Colonic mucosa (tissue), 4 donors: ENCODE data around the gene RALGAPA2. TPM values are rescaled to one million over a fixed set of nuclear protein-coding genes. Genes with fewer than 3 reads are reported as not detected.

Experiments used
- DNase-seq: peaks from one replicate; pipeline ENCODE4 v3.0.0-alpha.2; 2020
- H3K27ac ChIP-seq: fragments of 200-600 bp; one replicate; pipeline ENCODE4 v1.8.0; 2021
- H3K27me3 ChIP-seq: fragments of 200-600 bp; one replicate; pipeline ENCODE4 v1.8.0; 2021
- H3K36me3 ChIP-seq: fragments of 200-600 bp; one replicate; pipeline ENCODE4 v1.8.0; 2021
- H3K4me1 ChIP-seq: fragments of 200-600 bp; one replicate; pipeline ENCODE4 v1.8.0; 2021; ENCODE audit warnings: mild to moderate bottlenecking
- H3K4me3 ChIP-seq: fragments of 200-600 bp; one replicate; pipeline ENCODE4 v1.8.0; 2021
- H3K9ac ChIP-seq, 2 donors: one replicate each; pipeline ENCODE4 v1.7.0; 2013; ENCODE audit warnings: control low read depth in 2 of 2, low read depth in 2 of 2, low read length in 2 of 2
- H3K9me3 ChIP-seq: fragments of 200-600 bp; one replicate; pipeline ENCODE4 v1.8.0; 2021
- intact Hi-C: fragments of 100-400 bp; cut with DNase I; formaldehyde crosslinking; loops from one replicate; pipeline ENCODE4 v1.14.1; 2022
- total RNA-seq, 2 donors: library from RNA; stranded (reverse); fragmentation: NEBNext Ultra II Directional in 1 of 2; extraction: Animal tissue kit (Norgen Biotek cat#: 25700) in 1 of 2; gene quantifications; one replicate each; pipeline ENCODE4 v1.2.1, GENCODE V29; 2021
- TF ChIP-seq, protein P1 (sequence below): fragments of 200-600 bp; IDR thresholded peaks from one replicate; pipeline ENCODE4 v1.8.0; 2022; ENCODE audit warnings: antibody characterized with exemption, mild to moderate bottlenecking
- donor health status: healthy.
- donor health status: DM: no; HTN: no; CAD: no.
- donor health status: DM: no; HTN: no; CAD: no.

The RALGAPA2 gene
- total RNA-seq, 2 donors from 2014 or later = 64.5 to 66.1 TPM

DNA sequence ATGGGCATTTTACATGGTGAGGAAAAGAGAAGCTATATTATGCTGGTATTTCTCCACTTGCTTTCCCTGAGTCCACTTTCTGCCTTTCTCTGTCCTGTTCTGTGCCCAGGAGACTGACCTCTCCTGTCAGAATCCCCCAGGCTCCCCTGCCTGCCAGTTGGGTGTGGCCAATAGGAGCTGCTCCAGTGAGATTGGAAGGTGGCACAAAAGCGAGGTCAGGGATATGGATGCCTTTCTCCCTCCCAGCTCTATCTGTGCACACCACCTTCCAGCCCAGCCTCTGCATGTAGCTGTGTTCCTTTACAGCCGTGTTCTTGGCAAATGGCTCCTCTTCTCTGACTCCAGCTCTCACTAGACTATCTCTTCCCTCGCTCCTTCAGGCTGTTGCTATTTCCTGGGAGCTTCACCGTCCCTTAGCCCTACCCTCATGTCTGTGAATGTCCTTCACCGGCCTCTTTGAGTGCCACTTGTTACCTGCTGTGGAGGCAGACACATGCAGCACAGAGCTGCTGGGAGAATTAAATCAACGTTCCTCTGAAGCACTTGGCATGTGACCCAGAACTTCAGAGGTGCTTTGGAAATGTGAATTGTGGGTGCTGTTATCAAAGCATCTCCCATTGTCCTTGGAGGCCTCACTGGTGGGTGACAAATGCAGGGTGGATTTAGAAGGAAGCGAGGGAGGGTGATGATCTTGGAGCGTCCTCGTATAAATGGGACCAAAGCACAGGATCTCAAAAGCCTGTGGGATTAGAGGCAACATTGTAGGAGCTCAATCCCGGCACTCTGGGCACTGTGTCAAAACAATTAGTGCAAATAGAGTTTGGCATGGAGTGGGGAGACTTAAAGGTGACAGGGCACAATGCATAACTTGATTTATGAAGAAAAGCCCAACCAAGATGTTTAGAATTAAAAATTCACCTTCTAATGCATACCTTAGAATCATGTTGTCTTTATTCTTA, 28.9 kb upstream of the RALGAPA2 start:
- Histone ChIP-seq H3K4me1 (peaks cover 14% of the 10 kb centered on the region), H3K9ac (no peak overlapping the region), H3K27me3 (no peaks in the 10 kb centered on the region), H3K9me3 (no peaks in the 10 kb centered on the region), H3K27ac (no peak overlapping the region), H3K4me3 (no peak overlapping the region), H3K36me3 (no peaks in the 10 kb centered on the region)
- DNase-seq = no peak
- intact Hi-C loops = no loop called here
- TF ChIP-seq, protein P1, sequence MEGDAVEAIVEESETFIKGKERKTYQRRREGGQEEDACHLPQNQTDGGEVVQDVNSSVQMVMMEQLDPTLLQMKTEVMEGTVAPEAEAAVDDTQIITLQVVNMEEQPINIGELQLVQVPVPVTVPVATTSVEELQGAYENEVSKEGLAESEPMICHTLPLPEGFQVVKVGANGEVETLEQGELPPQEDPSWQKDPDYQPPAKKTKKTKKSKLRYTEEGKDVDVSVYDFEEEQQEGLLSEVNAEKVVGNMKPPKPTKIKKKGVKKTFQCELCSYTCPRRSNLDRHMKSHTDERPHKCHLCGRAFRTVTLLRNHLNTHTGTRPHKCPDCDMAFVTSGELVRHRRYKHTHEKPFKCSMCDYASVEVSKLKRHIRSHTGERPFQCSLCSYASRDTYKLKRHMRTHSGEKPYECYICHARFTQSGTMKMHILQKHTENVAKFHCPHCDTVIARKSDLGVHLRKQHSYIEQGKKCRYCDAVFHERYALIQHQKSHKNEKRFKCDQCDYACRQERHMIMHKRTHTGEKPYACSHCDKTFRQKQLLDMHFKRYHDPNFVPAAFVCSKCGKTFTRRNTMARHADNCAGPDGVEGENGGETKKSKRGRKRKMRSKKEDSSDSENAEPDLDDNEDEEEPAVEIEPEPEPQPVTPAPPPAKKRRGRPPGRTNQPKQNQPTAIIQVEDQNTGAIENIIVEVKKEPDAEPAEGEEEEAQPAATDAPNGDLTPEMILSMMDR = no peak

DNA sequence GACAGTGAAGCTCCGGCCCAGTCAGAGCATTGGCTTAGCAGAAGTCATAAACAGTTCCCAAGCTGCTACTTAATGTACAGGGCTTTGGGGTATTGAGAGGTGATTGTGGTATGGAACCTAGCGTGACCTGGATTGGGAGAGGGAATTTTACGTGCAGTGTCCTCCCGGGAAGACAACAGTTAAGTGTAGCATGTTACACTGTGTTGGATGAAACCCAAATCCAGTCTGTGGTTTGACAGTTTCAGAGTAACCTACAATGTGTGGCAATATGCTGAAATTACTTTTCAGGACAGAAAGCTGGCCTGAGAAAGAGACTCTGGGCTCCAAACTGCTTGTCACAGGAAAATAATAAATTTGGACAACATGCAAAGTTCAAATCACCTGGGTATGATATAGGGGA, 28.1 kb upstream of the RALGAPA2 start:
- no peak overlapping the region for H3K9ac ChIP-seq
- H3K4me1 ChIP-seq = peaks cover 14% of the 10 kb centered on the region
- TF ChIP-seq, protein P1 = no peak

DNA sequence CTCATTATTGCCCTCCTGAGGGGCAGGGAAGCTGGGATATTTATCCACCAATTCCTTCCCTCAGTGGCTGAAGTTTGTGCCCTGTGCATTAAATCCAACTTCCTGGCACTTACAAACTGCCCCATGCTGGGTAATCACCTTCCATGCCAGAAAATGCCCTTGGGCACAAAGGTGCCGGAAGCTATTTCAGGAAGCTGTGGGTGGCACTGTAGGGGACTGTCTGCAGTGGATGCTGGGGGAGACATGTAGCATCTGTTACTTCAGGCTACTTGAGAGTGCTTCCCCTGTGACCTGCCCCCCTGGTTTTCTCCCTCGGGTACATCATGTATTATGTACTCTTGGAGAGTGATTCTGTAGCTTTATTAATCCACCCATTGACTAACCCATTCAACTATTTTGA, 24.7 kb upstream of the RALGAPA2 start:
- no peak overlapping the region for H3K27ac ChIP-seq
- H3K4me3 ChIP-seq = no peak overlapping the region
- no peaks in the 10 kb centered on the region for H3K27me3 ChIP-seq
- no peaks in the 10 kb centered on the region for H3K4me1 ChIP-seq
- DNase-seq = no peak
- intact Hi-C loops = no loop called here
- TF ChIP-seq, protein P1 = no peak
- H3K36me3 ChIP-seq = no peaks in the 10 kb centered on the region
- H3K9me3 ChIP-seq = no peaks in the 10 kb centered on the region
- no peak overlapping the region for H3K9ac ChIP-seq

More for the DNA sequence above, 28.1 kb upstream of the RALGAPA2 start:
- H3K27ac ChIP-seq = no peak overlapping the region
- H3K9me3 ChIP-seq = no peaks in the 10 kb centered on the region
- H3K4me3 ChIP-seq = no peak overlapping the region
- no peak for DNase-seq
- H3K36me3 ChIP-seq = no peaks in the 10 kb centered on the region
- intact Hi-C loops = no loop called here
- no peaks in the 10 kb centered on the region for H3K27me3 ChIP-seq

DNA sequence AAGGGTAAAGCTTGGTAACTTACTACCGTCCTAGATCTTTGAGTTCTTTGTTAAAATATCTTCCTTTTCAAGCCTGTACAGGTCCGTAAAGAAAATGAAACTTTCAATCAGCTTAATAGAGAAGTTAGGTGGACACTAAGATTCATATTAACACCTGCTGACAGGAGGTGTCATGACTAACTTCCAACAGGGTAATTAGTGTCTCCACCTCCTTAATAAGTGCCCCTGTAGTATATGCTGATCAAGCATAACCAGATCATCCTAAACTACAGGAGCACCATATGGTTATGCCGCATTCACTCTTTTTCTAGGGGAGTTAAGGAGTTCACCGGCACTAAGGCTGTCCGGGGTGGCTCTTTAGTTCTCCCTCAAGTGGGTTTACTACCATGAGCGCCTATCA, 23.9 kb upstream of the RALGAPA2 start:
- DNase-seq = no peak
- Histone ChIP-seq H3K27ac (no peak overlapping the region), H3K27me3 (no peaks in the 10 kb centered on the region), H3K9me3 (no peaks in the 10 kb centered on the region), H3K4me1 (no peaks in the 10 kb centered on the region), H3K4me3 (no peak overlapping the region), H3K9ac (no peak overlapping the region), H3K36me3 (no peaks in the 10 kb centered on the region)
- TF ChIP-seq, protein P1 = no peak
- intact Hi-C loops = no loop called here

DNA sequence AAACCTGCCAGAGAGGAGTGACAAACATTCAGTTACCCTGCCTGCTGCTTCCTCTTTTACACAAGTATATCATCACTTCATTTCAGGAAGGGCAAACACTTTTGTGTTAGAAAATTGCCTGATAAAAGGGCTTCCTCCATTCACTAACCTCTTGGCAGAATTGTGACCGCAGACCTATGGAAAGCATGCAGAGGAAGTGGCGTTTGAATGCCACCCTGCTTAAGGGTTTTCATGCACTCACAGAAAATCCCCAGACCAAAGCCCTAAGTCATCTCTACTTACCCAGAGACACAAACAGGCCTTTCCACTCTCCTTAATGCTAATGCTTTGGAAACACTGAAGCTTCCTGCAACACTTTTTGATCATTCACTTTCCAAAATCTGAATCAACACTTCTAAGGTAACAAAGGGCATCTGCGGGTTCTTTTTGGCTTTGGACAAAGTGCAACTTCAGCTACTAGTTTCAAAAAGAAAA, 22.1 kb upstream of the RALGAPA2 start:
- Histone ChIP-seq H3K4me3 (no peak overlapping the region), H3K9ac (no peak overlapping the region), H3K27me3 (no peaks in the 10 kb centered on the region), H3K36me3 (no peaks in the 10 kb centered on the region), H3K4me1 (no peaks in the 10 kb centered on the region), H3K27ac (no peak overlapping the region), H3K9me3 (no peaks in the 10 kb centered on the region)
- no peak for DNase-seq
- intact Hi-C loops = no loop called here
- TF ChIP-seq, protein P1 = no peak
